ENCODE measurements around the gene ANKRD63. TPM values are rescaled to one million over a fixed set of nuclear protein-coding genes. Genes with fewer than 3 reads are reported as not detected.

Gene ANKRD63
- total RNA-seq, 1 donor from 2014 or later, result not detected

- no peak overlapping the region for H3K27ac ChIP-seq
- H3K9me3 Mint-ChIP-seq, result peaks cover 4% of the 10 kb centered on the region
- no peak overlapping the region for H3K4me3 Mint-ChIP-seq
Measured at GRCh38 chr15:40257656-40258450, 25.0 kb downstream of the ANKRD63 start.

GRCh38 chr15:40256638-40257235, 26.1 kb downstream of the ANKRD63 start:
- no peaks in the 10 kb centered on the region for H3K9me3 ChIP-seq (ENCODE audit: low read depth)
- Mint-ChIP-seq H3K27me3 (ENCODE audit: insufficient read depth, low read depth) (peaks cover 39% of the 10 kb centered on the region), H3K27ac (no peak overlapping the region), H3K4me3 (no peak overlapping the region), H3K4me1 (peaks cover 34% of the 10 kb centered on the region), H3K9me3 (peaks cover 4% of the 10 kb centered on the region), H3K36me3 (peaks cover 4% of the 10 kb centered on the region)
- no peak overlapping the region for H3K9ac ChIP-seq
- no peak for TF ChIP-seq EZH2 (IDR thresholded peaks at IDR 0.05)
- TF ChIP-seq, protein P1, sequence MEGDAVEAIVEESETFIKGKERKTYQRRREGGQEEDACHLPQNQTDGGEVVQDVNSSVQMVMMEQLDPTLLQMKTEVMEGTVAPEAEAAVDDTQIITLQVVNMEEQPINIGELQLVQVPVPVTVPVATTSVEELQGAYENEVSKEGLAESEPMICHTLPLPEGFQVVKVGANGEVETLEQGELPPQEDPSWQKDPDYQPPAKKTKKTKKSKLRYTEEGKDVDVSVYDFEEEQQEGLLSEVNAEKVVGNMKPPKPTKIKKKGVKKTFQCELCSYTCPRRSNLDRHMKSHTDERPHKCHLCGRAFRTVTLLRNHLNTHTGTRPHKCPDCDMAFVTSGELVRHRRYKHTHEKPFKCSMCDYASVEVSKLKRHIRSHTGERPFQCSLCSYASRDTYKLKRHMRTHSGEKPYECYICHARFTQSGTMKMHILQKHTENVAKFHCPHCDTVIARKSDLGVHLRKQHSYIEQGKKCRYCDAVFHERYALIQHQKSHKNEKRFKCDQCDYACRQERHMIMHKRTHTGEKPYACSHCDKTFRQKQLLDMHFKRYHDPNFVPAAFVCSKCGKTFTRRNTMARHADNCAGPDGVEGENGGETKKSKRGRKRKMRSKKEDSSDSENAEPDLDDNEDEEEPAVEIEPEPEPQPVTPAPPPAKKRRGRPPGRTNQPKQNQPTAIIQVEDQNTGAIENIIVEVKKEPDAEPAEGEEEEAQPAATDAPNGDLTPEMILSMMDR (IDR thresholded peaks at IDR 0.05), result no peak
- TF ChIP-seq EZH2phosphoT487 (IDR thresholded peaks at IDR 0.05), result no peak
- H3K4me2 ChIP-seq, result no peak overlapping the region
- no peak overlapping the region for H3K27ac ChIP-seq
- no peaks in the 10 kb centered on the region for H3K79me2 ChIP-seq (ENCODE audit: low read depth)
- H3K4me3 ChIP-seq, result no peak overlapping the region
- H3K36me3 ChIP-seq, result no peaks in the 10 kb centered on the region
- H3K4me1 ChIP-seq, result peaks cover 8% of the 10 kb centered on the region
- H3K27me3 ChIP-seq, result peaks cover 38% of the 10 kb centered on the region
- DNase-seq (ENCODE audit: low spot score), result no peak
- H4K20me1 ChIP-seq (ENCODE audit: low read depth), result no peaks in the 10 kb centered on the region
- H2AFZ ChIP-seq (replicated peaks), result no peak overlapping the region
- peaks cover 8% of the 10 kb centered on the region for H3F3A ChIP-seq (ENCODE audit: low read depth)

More at GRCh38 chr15:40257656-40258450, 25.0 kb downstream of the ANKRD63 start:
- Mint-ChIP-seq H3K27ac (no peak overlapping the region), H3K4me1 (peaks cover 34% of the 10 kb centered on the region), H3K27me3 (ENCODE audit: insufficient read depth, low read depth) (peaks cover 36% of the 10 kb centered on the region), H3K36me3 (peaks cover 4% of the 10 kb centered on the region)
- no peak overlapping the region for H3K4me3 ChIP-seq
- H3K9ac ChIP-seq, result no peak overlapping the region
- H3K4me1 ChIP-seq, result no peaks in the 10 kb centered on the region
- H4K20me1 ChIP-seq (ENCODE audit: low read depth), result no peaks in the 10 kb centered on the region
- H3K79me2 ChIP-seq (ENCODE audit: low read depth), result no peaks in the 10 kb centered on the region
- H2AFZ ChIP-seq (replicated peaks), result no peak overlapping the region
- TF ChIP-seq, protein P1 (IDR thresholded peaks at IDR 0.05), result no peak
- TF ChIP-seq EZH2phosphoT487 (IDR thresholded peaks at IDR 0.05) (no peak), EZH2 (IDR thresholded peaks at IDR 0.05) (no peak)
- H3K9me3 ChIP-seq (ENCODE audit: low read depth), result no peaks in the 10 kb centered on the region
- no peak overlapping the region for H3K4me2 ChIP-seq
- H3K36me3 ChIP-seq, result no peaks in the 10 kb centered on the region
- H3K27me3 ChIP-seq, result peaks cover 27% of the 10 kb centered on the region
- H3F3A ChIP-seq (ENCODE audit: low read depth), result peaks cover 4% of the 10 kb centered on the region
- DNase-seq (ENCODE audit: low spot score), result no peak

DNA sequence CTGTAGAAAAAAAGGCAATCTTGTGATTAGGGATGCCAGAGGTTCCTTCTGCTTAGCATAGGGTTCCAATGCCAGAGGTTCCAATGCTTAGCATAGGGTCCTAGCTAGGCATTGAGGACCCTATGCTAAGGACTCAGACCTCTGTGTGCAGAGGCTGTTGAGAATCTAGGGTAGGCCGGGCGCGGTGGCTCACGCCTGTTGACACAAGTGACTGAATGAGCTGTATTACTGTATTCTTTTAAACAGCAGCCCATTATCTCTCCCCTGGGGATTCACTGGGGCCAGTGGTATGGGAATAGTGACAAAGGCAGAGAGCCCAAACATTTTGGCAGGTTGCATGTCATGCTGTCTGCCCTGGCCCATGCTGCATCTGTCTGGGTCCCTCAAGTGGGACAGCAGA, 27.8 kb downstream of the ANKRD63 start:
- no peak overlapping the region for H3K27ac ChIP-seq
- H2AFZ ChIP-seq (replicated peaks), result no peak overlapping the region
- no peaks in the 10 kb centered on the region for H3K9me3 ChIP-seq (ENCODE audit: low read depth)
- H3K27me3 ChIP-seq, result peaks cover 55% of the 10 kb centered on the region
- H3K4me1 Mint-ChIP-seq, result peaks cover 44% of the 10 kb centered on the region
- no peak for DNase-seq (ENCODE audit: low spot score)
- no peaks in the 10 kb centered on the region for H4K20me1 ChIP-seq (ENCODE audit: low read depth)
- peaks cover 4% of the 10 kb centered on the region for H3K36me3 Mint-ChIP-seq
- H3K9me3 Mint-ChIP-seq, result peaks cover 4% of the 10 kb centered on the region
- no peak overlapping the region for H3K4me2 ChIP-seq
- H3K27me3 Mint-ChIP-seq (ENCODE audit: insufficient read depth, low read depth), result peaks cover 49% of the 10 kb centered on the region
- no peak overlapping the region for H3K9ac ChIP-seq
- H3K36me3 ChIP-seq, result no peaks in the 10 kb centered on the region
- H3K27ac Mint-ChIP-seq, result no peak overlapping the region
- peaks cover 12% of the 10 kb centered on the region for H3F3A ChIP-seq (ENCODE audit: low read depth)
- no peak overlapping the region for H3K4me3 ChIP-seq
- H3K79me2 ChIP-seq (ENCODE audit: low read depth), result no peaks in the 10 kb centered on the region
- peaks cover 8% of the 10 kb centered on the region for H3K4me1 ChIP-seq
- no peak for TF ChIP-seq EZH2phosphoT487 (IDR thresholded peaks at IDR 0.05)
- TF ChIP-seq, protein P1 (IDR thresholded peaks at IDR 0.05), result no peak
- no peak for TF ChIP-seq EZH2 (IDR thresholded peaks at IDR 0.05)
- H3K4me3 Mint-ChIP-seq, result no peak overlapping the region
